Measurements from ENCODE around the gene SEMA4A.

The SEMA4A gene

GRCh38 chr1:156153362-156153761, at the start of gene SEMA4A:
Gene SEMA4A (plus strand): TSS chr1:156153585. CDS start chr1:156154579, 994 bp downstream.
- Histone ChIP-seq H3K36me3 (ENCODE audit: control insufficient read depth in 1 of 2, insufficient read depth in 2 of 2, low read length in 2 of 2) (no peaks in the 10 kb centered on the region), H3K9me3 (ENCODE audit: control insufficient read depth in 1 of 2, low read length in 2 of 2) (no peaks in the 10 kb centered on the region), H3K4me3 (ENCODE audit: low read depth in 1 of 2, low read length in 2 of 2) (peak within 1 kb of the TSS in 1 of 2 donors; percentile 15), H3K27ac (ENCODE audit: low read length) (peak within 1 kb of the TSS; percentile 31), H3K27me3 (ENCODE audit: low read depth, low read length) (no peaks in the 10 kb centered on the region), H3K4me1 (ENCODE audit: control insufficient read depth in 1 of 2, insufficient read depth in 2 of 2, low read length in 2 of 2) (no peaks in the 10 kb centered on the region)

DNA sequence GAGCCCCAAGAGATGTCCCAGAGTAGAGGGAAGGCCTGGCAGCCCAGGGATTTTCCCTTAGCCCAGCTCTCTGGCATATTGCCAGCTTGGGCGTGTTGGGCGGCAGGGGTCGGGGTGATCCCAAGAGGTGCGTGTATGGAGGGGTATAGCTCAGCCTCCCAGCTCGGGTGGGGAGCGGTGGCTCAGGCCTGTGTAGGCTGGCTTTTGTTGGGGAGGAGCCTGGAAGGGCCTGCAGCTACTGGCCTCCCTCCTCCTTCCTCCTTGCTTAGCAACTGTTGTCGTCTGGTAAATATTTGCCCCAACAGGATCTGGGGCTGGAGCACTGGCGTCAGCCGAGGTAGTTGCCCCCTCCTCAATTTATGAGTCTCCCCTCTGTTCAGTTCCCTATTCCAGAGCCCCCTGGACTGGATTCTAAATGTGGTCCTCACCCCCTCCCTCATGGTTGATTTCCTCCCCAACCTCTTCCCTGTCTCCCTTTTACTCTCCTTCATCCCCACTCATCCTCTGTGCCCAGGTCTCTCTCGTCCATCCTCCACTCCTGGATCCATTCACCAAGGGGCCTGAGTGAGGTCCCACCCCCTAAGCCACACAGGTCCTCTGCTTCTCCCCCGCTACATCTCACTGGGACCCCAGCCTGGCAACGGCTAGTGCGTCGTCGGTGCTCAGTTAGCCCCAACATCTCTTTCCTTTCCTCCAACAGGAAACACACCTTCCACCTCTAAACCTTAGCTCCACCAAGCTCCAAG, 49.1 kb upstream of the SEMA4A start:
- peak overlapping the region; percentile 98 for H3K27ac ChIP-seq (ENCODE audit: low read length)
- H3K4me3 ChIP-seq (ENCODE audit: low read depth in 1 of 2, low read length in 2 of 2) = peak overlapping the region; percentile 45 to 55
- peaks cover 41 to 67% of the 10 kb centered on the region in 2 donors for H3K4me1 ChIP-seq (ENCODE audit: control insufficient read depth in 1 of 2, insufficient read depth in 2 of 2, low read length in 2 of 2)
- H3K36me3 ChIP-seq (ENCODE audit: control insufficient read depth in 1 of 2, insufficient read depth in 2 of 2, low read length in 2 of 2) = peaks cover 0 to 3% of the 10 kb centered on the region in 2 donors
- no peaks in the 10 kb centered on the region for H3K27me3 ChIP-seq (ENCODE audit: low read depth, low read length)
- no peaks in the 10 kb centered on the region for H3K9me3 ChIP-seq (ENCODE audit: control insufficient read depth in 1 of 2, low read length in 2 of 2)

DNA sequence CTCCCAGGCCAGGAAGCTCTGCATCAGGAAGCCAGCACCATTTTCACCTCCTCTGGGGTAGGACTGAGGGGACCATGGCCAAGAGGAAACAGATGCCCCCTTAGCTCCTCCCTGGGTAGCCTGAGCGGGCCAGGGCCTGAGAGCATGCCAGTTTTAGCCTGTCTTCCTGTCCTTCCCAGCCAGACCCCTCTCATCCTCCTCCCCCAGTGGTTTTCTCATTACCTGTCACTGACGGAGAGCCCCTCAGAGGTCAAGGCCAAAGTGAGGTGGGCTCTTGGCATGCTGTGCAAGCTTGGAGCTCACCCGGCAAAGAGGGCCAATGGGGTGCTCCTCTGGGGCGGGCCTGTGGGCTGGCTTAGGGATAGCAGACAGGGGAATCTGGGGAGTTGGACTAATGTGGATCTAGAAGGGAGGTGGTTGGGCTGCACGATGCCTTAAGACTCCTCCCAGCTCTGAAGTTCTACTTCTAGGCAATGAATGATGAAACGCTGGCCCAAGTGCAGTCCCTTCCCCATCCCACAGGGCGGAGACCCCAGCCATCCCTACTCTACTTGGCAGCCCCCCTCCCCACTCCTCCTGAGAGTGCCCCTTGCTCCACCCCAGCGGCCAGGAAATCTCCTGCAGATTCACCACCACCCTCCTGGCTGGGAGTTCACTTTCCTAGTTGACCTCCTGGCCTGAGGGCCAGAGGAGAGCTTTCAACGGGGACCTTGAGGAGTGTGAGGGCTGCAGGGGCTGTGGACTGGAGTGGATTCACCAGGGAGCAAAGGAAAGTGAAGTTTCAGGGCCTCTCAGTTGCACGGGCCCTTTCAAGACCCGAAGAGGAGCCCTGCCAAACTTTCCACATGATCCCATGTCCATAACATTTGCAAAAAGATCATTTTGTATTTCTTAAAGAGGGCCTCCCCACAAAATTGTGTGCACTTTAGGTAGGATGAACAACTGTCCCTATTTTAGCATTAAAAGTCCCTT, 48.2 kb upstream of the SEMA4A start:
- Histone ChIP-seq H3K27ac (ENCODE audit: low read length) (peak overlapping the region; percentile 98), H3K27me3 (ENCODE audit: low read depth, low read length) (no peaks in the 10 kb centered on the region), H3K36me3 (ENCODE audit: control insufficient read depth in 1 of 2, insufficient read depth in 2 of 2, low read length in 2 of 2) (peaks cover 0 to 3% of the 10 kb centered on the region in 2 donors), H3K4me1 (ENCODE audit: control insufficient read depth in 1 of 2, insufficient read depth in 2 of 2, low read length in 2 of 2) (peaks cover 41 to 66% of the 10 kb centered on the region in 2 donors), H3K9me3 (ENCODE audit: control insufficient read depth in 1 of 2, low read length in 2 of 2) (no peaks in the 10 kb centered on the region), H3K4me3 (ENCODE audit: low read depth in 1 of 2, low read length in 2 of 2) (peak overlapping the region; percentile 45 to 55)

GRCh38 chr1:156106624-156107488, 46.5 kb upstream of the SEMA4A start:
- peak overlapping the region; percentile 98 for H3K27ac ChIP-seq (ENCODE audit: low read length)
- H3K4me1 ChIP-seq (ENCODE audit: control insufficient read depth in 1 of 2, insufficient read depth in 2 of 2, low read length in 2 of 2) = peaks cover 38 to 59% of the 10 kb centered on the region in 2 donors
- peaks cover 0 to 3% of the 10 kb centered on the region in 2 donors for H3K36me3 ChIP-seq (ENCODE audit: control insufficient read depth in 1 of 2, insufficient read depth in 2 of 2, low read length in 2 of 2)
- peak overlapping the region; percentile 21 to 40 for H3K4me3 ChIP-seq (ENCODE audit: low read depth in 1 of 2, low read length in 2 of 2)
- H3K9me3 ChIP-seq (ENCODE audit: control insufficient read depth in 1 of 2, low read length in 2 of 2) = no peaks in the 10 kb centered on the region
- H3K27me3 ChIP-seq (ENCODE audit: low read depth, low read length) = no peaks in the 10 kb centered on the region

DNA sequence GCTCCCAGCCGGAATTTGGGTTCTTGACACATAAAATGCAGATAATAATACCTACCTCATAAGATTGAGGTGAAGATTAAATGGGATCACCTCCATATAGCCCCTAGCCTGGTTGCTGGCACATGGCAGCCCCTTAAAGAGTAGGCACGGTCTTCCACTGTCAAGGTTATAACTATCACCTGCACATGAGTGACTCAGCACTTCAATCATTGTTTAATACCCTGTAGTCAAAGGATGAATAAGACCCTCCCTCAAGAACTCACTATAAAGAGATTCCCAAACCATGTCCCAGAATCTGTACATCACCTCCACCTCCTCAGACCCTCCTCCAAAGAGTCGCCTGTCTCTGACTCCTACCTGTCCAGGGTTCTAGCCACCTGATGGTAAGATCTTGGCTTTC, 45.3 kb upstream of the SEMA4A start:
- peaks cover 26 to 47% of the 10 kb centered on the region in 2 donors for H3K4me1 ChIP-seq (ENCODE audit: control insufficient read depth in 1 of 2, insufficient read depth in 2 of 2, low read length in 2 of 2)
- no peaks in the 10 kb centered on the region for H3K9me3 ChIP-seq (ENCODE audit: control insufficient read depth in 1 of 2, low read length in 2 of 2)
- H3K27me3 ChIP-seq (ENCODE audit: low read depth, low read length) = no peaks in the 10 kb centered on the region
- H3K4me3 ChIP-seq (ENCODE audit: low read depth in 1 of 2, low read length in 2 of 2) = no peak overlapping the region
- peaks cover 0 to 3% of the 10 kb centered on the region in 2 donors for H3K36me3 ChIP-seq (ENCODE audit: control insufficient read depth in 1 of 2, insufficient read depth in 2 of 2, low read length in 2 of 2)
- no peak overlapping the region for H3K27ac ChIP-seq (ENCODE audit: low read length)

GRCh38 chr1:156108664-156109241, 44.6 kb upstream of the SEMA4A start:
- Histone ChIP-seq H3K27me3 (ENCODE audit: low read depth, low read length) (no peaks in the 10 kb centered on the region), H3K9me3 (ENCODE audit: control insufficient read depth in 1 of 2, low read length in 2 of 2) (no peaks in the 10 kb centered on the region), H3K27ac (ENCODE audit: low read length) (no peak overlapping the region), H3K4me3 (ENCODE audit: low read depth in 1 of 2, low read length in 2 of 2) (no peak overlapping the region), H3K36me3 (ENCODE audit: control insufficient read depth in 1 of 2, insufficient read depth in 2 of 2, low read length in 2 of 2) (peaks cover 0 to 5% of the 10 kb centered on the region in 2 donors), H3K4me1 (ENCODE audit: control insufficient read depth in 1 of 2, insufficient read depth in 2 of 2, low read length in 2 of 2) (peaks cover 21 to 46% of the 10 kb centered on the region in 2 donors)

DNA sequence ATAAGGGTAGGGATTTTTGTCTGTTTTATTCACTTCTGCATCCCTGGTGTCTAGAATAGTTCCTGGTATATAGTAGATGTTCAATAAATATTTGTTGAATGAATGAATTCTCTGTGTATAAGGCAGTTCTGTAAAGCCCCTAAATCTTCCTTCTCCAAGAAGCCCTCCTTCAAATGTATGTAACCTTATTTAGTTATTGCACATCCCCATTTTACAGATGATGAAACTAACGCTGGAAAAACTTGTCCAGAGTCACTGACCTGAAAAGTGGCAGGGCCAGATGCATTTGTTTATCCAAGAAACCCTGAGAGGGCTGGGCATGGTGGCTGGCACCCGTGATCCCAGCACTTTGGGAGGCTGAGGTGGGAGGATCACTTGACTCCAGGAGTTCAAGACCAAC, 43.1 kb upstream of the SEMA4A start:
- Histone ChIP-seq H3K4me1 (ENCODE audit: control insufficient read depth in 1 of 2, insufficient read depth in 2 of 2, low read length in 2 of 2) (peaks cover 9 to 34% of the 10 kb centered on the region in 2 donors), H3K27me3 (ENCODE audit: low read depth, low read length) (no peaks in the 10 kb centered on the region), H3K9me3 (ENCODE audit: control insufficient read depth in 1 of 2, low read length in 2 of 2) (no peaks in the 10 kb centered on the region), H3K27ac (ENCODE audit: low read length) (no peak overlapping the region), H3K36me3 (ENCODE audit: control insufficient read depth in 1 of 2, insufficient read depth in 2 of 2, low read length in 2 of 2) (peaks cover 0 to 13% of the 10 kb centered on the region in 2 donors), H3K4me3 (ENCODE audit: low read depth in 1 of 2, low read length in 2 of 2) (no peak overlapping the region)

- Histone ChIP-seq H3K27me3 (ENCODE audit: low read depth, low read length) (no peaks in the 10 kb centered on the region), H3K27ac (ENCODE audit: low read length) (no peak overlapping the region)
These were observed 41.9 kb upstream of the SEMA4A start for GRCh38 chr1:156111355-156111962.

GRCh38 chr1:156112276-156113137, 40.9 kb upstream of the SEMA4A start:
- H3K27me3 ChIP-seq (ENCODE audit: low read depth, low read length) = no peaks in the 10 kb centered on the region
- no peak overlapping the region for H3K27ac ChIP-seq (ENCODE audit: low read length)
- peaks cover 5 to 16% of the 10 kb centered on the region in 2 donors for H3K4me1 ChIP-seq (ENCODE audit: control insufficient read depth in 1 of 2, insufficient read depth in 2 of 2, low read length in 2 of 2)
- peaks cover 0 to 15% of the 10 kb centered on the region in 2 donors for H3K36me3 ChIP-seq (ENCODE audit: control insufficient read depth in 1 of 2, insufficient read depth in 2 of 2, low read length in 2 of 2)
- H3K4me3 ChIP-seq (ENCODE audit: low read depth in 1 of 2, low read length in 2 of 2) = no peak overlapping the region
- no peaks in the 10 kb centered on the region for H3K9me3 ChIP-seq (ENCODE audit: control insufficient read depth in 1 of 2, low read length in 2 of 2)

More at GRCh38 chr1:156111355-156111962, 41.9 kb upstream of the SEMA4A start:
- no peaks in the 10 kb centered on the region for H3K9me3 ChIP-seq (ENCODE audit: control insufficient read depth in 1 of 2, low read length in 2 of 2)
- peaks cover 5 to 24% of the 10 kb centered on the region in 2 donors for H3K4me1 ChIP-seq (ENCODE audit: control insufficient read depth in 1 of 2, insufficient read depth in 2 of 2, low read length in 2 of 2)
- no peak overlapping the region for H3K4me3 ChIP-seq (ENCODE audit: low read depth in 1 of 2, low read length in 2 of 2)
- H3K36me3 ChIP-seq (ENCODE audit: control insufficient read depth in 1 of 2, insufficient read depth in 2 of 2, low read length in 2 of 2) = peaks cover 0 to 18% of the 10 kb centered on the region in 2 donors
